GM19025 (cell line): ENCODE data around the gene AMOTL2.

ENCODE experiments used
- ATAC-seq: cut with Tn5 transposase; IDR thresholded peaks from one replicate; pipeline ENCODE4 v1.9.1; 2021; ENCODE audit warnings: mild to moderate bottlenecking, low read depth, moderate library complexity; ENCODE audit not compliant: unreplicated experiment

Gene AMOTL2

GRCh38 chr3:134355416-134355815, 18.8 kb downstream of the AMOTL2 start:
- no peak for ATAC-seq

- ATAC-seq: no peak
These were observed 19.5 kb downstream of the AMOTL2 start for GRCh38 chr3:134354612-134355251.

- ATAC-seq: no peak
These were observed 20.2 kb downstream of the AMOTL2 start for GRCh38 chr3:134353831-134354611.

GRCh38 chr3:134353171-134353825, 20.9 kb downstream of the AMOTL2 start:
- ATAC-seq: no peak

GRCh38 chr3:134352031-134352671, 22.1 kb downstream of the AMOTL2 start:
- ATAC-seq: no peak

GRCh38 chr3:134351427-134351826, 22.8 kb downstream of the AMOTL2 start:
- ATAC-seq: no peak

GRCh38 chr3:134350861-134351311, 23.4 kb downstream of the AMOTL2 start:
- ATAC-seq: no peak

- no peak for ATAC-seq
These were observed 24.0 kb downstream of the AMOTL2 start for GRCh38 chr3:134350266-134350665.

GRCh38 chr3:134348524-134348923, 25.7 kb downstream of the AMOTL2 start:
- ATAC-seq: no peak

- ATAC-seq: no peak
These were observed 26.7 kb downstream of the AMOTL2 start for GRCh38 chr3:134347551-134347950.

GRCh38 chr3:134346744-134347143, 27.5 kb downstream of the AMOTL2 start:
- no peak for ATAC-seq

GRCh38 chr3:134345202-134345601, 29.0 kb downstream of the AMOTL2 start:
- ATAC-seq: no peak

- ATAC-seq: no peak
These were observed 29.7 kb downstream of the AMOTL2 start for GRCh38 chr3:134344560-134344959.

GRCh38 chr3:134342259-134342658, 32.0 kb downstream of the AMOTL2 start:
- ATAC-seq: no peak

GRCh38 chr3:134341389-134341788, 32.9 kb downstream of the AMOTL2 start:
- no peak for ATAC-seq

GRCh38 chr3:134340982-134341365, 33.3 kb downstream of the AMOTL2 start:
- no peak for ATAC-seq

GRCh38 chr3:134340362-134340981, 33.8 kb downstream of the AMOTL2 start:
- ATAC-seq: no peak

- no peak for ATAC-seq
These were observed 34.3 kb downstream of the AMOTL2 start for GRCh38 chr3:134339913-134340312.

- ATAC-seq: no peak
These were observed 34.9 kb downstream of the AMOTL2 start for GRCh38 chr3:134339331-134339730.

- no peak for ATAC-seq
These were observed 35.6 kb downstream of the AMOTL2 start for GRCh38 chr3:134338516-134339261.
